M059J (cell line): Measurements from ENCODE around the gene KIAA0825. TPM values are rescaled to one million over a fixed set of nuclear protein-coding genes. Genes with fewer than 3 reads are reported as not detected.

ENCODE experiments used
- DNase-seq: peaks from one replicate; pipeline ENCODE4 v3.0.0-alpha.2; 2012; ENCODE audit warnings: low read depth
- total RNA-seq: library from RNA; depleted of rRNA; stranded (reverse); fragments of >200 nt; shearing (Covaris generic); gene quantifications from 2 replicates; pipeline ENCODE4 v1.2.3, GENCODE V29; 2014

The KIAA0825 gene
- total RNA-seq, 1 experiment from 2014 or later = 0.32 TPM

GRCh38 chr5:94431696-94432095 lies 186.7 kb downstream of the KIAA0825 start:
- no peak for DNase-seq

GRCh38 chr5:94429566-94429965 lies 188.8 kb downstream of the KIAA0825 start:
- DNase-seq = no peak

- no peak for DNase-seq
Measured at GRCh38 chr5:94425396-94425795, 193.0 kb downstream of the KIAA0825 start.

- DNase-seq = no peak
Measured at GRCh38 chr5:94423411-94423810, 195.0 kb downstream of the KIAA0825 start.

GRCh38 chr5:94422812-94423211 lies 195.6 kb downstream of the KIAA0825 start:
- peak; percentile 65 for DNase-seq

- no peak for DNase-seq
Measured at GRCh38 chr5:94420885-94421284, 197.5 kb downstream of the KIAA0825 start.

GRCh38 chr5:94415798-94416197 lies 202.6 kb downstream of the KIAA0825 start:
- no peak for DNase-seq

- DNase-seq = no peak
Measured at GRCh38 chr5:94409440-94409839, 209.0 kb downstream of the KIAA0825 start.

- DNase-seq = no peak
Measured at GRCh38 chr5:94407023-94407422, 211.4 kb downstream of the KIAA0825 start.

- DNase-seq = no peak
Measured at GRCh38 chr5:94403483-94403882, 214.9 kb downstream of the KIAA0825 start.

GRCh38 chr5:94402096-94402495 lies 216.3 kb downstream of the KIAA0825 start:
- DNase-seq = no peak

- DNase-seq = no peak
Measured at GRCh38 chr5:94397508-94397907, 220.9 kb downstream of the KIAA0825 start.

GRCh38 chr5:94396687-94397086 lies 221.7 kb downstream of the KIAA0825 start:
- DNase-seq = no peak

GRCh38 chr5:94395468-94395867 lies 222.9 kb downstream of the KIAA0825 start:
- DNase-seq = no peak

- DNase-seq = no peak
Measured at GRCh38 chr5:94391996-94392395, 226.4 kb downstream of the KIAA0825 start.

GRCh38 chr5:94389515-94389899 lies 228.9 kb downstream of the KIAA0825 start:
- DNase-seq = no peak

- no peak for DNase-seq
Measured at GRCh38 chr5:94388773-94389514, 229.5 kb downstream of the KIAA0825 start.

GRCh38 chr5:94385767-94386166 lies 232.6 kb downstream of the KIAA0825 start:
- no peak for DNase-seq

GRCh38 chr5:94378062-94378461 lies 240.3 kb downstream of the KIAA0825 start:
- no peak for DNase-seq

- DNase-seq = no peak
Measured at GRCh38 chr5:94376672-94377345, 241.6 kb downstream of the KIAA0825 start.

- DNase-seq = peak; percentile 12
Measured at GRCh38 chr5:94375801-94376200, 242.6 kb downstream of the KIAA0825 start.

GRCh38 chr5:94374336-94374735 lies 244.1 kb downstream of the KIAA0825 start:
- DNase-seq = no peak

GRCh38 chr5:94367900-94368299 lies 250.5 kb downstream of the KIAA0825 start:
- DNase-seq = no peak
